Activated naive CD4-positive, alpha-beta T cell treated with anti-CD3 and anti-CD28 coated beads for 36 hours (primary cell): Measurements from ENCODE around the gene KCNQ1OT1. TPM values are rescaled to one million over a fixed set of nuclear protein-coding genes. Genes with fewer than 3 reads are reported as not detected.

Source experiments
- CTCF ChIA-PET: fragments of 350-600 bp; sonication (Branson Sonifier 250); formaldehyde crosslinking; loops from one replicate; lab custom pipeline; 2021; ENCODE audit warnings: antibody characterized with exemption; lab: Charles Lee
- DNase-seq: peaks from one replicate; pipeline ENCODE4 v3.0.0-alpha.2; 2020
- H3K27ac Mint-ChIP-seq: one replicate; pipeline ENCODE4 v1.8.0; 2021; ENCODE audit warnings: mild to moderate bottlenecking, mixed read lengths
- H3K27me3 Mint-ChIP-seq: one replicate; pipeline ENCODE4 v1.8.0; 2021; ENCODE audit warnings: low read depth, mixed read lengths
- H3K36me3 Mint-ChIP-seq: one replicate; pipeline ENCODE4 v1.8.0; 2021; ENCODE audit warnings: low read depth, mixed read lengths
- H3K4me1 Mint-ChIP-seq: one replicate; pipeline ENCODE4 v1.8.0; 2021; ENCODE audit warnings: low read depth, mixed read lengths
- H3K4me3 Mint-ChIP-seq: one replicate; pipeline ENCODE4 v1.8.0; 2021; ENCODE audit warnings: mild to moderate bottlenecking, moderate library complexity, mixed read lengths
- H3K9me3 Mint-ChIP-seq: one replicate; pipeline ENCODE4 v1.8.0; 2021; ENCODE audit warnings: mixed read lengths
- intact Hi-C: fragments of 100-400 bp; cut with micrococcal nuclease; formaldehyde crosslinking; loops from one replicate; pipeline ENCODE4 v1.15.1; 2023
- total RNA-seq, 2 experiments: library from RNA; stranded (reverse); gene quantifications; one replicate each; pipeline ENCODE4 v1.2.3, GENCODE V29; 2021

KCNQ1OT1 gene
- total RNA-seq, 2 experiments from 2014 or later = 0.17 to 0.20 TPM

GRCh38 chr11:2691355-2691761 lies 8.4 kb downstream of the KCNQ1OT1 start:
- CTCF ChIA-PET = interaction anchor here (0.6 kb wide), 1 partner anchor 917 kb away, joined by 3 read pairs; no protein-coding TSS in a partner anchor
- Mint-ChIP-seq H3K4me3 (no peak overlapping the region), H3K4me1 (no peaks in the 10 kb centered on the region), H3K9me3 (no peaks in the 10 kb centered on the region), H3K36me3 (no peaks in the 10 kb centered on the region), H3K27me3 (no peaks in the 10 kb centered on the region), H3K27ac (no peak overlapping the region)
- no peak for DNase-seq
- intact Hi-C loops = loop anchor here (10.0 kb wide), 1 partner anchor 247 kb away; the partner anchor contains the start of genes KCNQ1 and TRPM5

GRCh38 chr11:2690596-2691354 lies 9.0 kb downstream of the KCNQ1OT1 start:
- no peaks in the 10 kb centered on the region for H3K36me3 Mint-ChIP-seq
- intact Hi-C loops = loop anchor here (10.0 kb wide), 1 partner anchor 246 kb away; the partner anchor contains the start of genes KCNQ1 and TRPM5
- H3K4me1 Mint-ChIP-seq = no peaks in the 10 kb centered on the region
- no peak overlapping the region for H3K4me3 Mint-ChIP-seq
- CTCF ChIA-PET = interaction anchor here (0.6 kb wide), 1 partner anchor 918 kb away, joined by 3 read pairs; no protein-coding TSS in a partner anchor
- DNase-seq = no peak
- H3K27me3 Mint-ChIP-seq = no peaks in the 10 kb centered on the region
- no peaks in the 10 kb centered on the region for H3K9me3 Mint-ChIP-seq
- H3K27ac Mint-ChIP-seq = no peak overlapping the region

GRCh38 chr11:2689651-2690575 lies 9.9 kb downstream of the KCNQ1OT1 start:
- H3K4me3 Mint-ChIP-seq = no peak overlapping the region
- H3K9me3 Mint-ChIP-seq = no peaks in the 10 kb centered on the region
- CTCF ChIA-PET = no interaction called here
- intact Hi-C loops = loop anchor here (10.0 kb wide), 1 partner anchor 245 kb away; the partner anchor contains the start of genes KCNQ1 and TRPM5
- H3K36me3 Mint-ChIP-seq = no peaks in the 10 kb centered on the region
- H3K4me1 Mint-ChIP-seq = no peaks in the 10 kb centered on the region
- no peaks in the 10 kb centered on the region for H3K27me3 Mint-ChIP-seq
- DNase-seq = no peak
- H3K27ac Mint-ChIP-seq = no peak overlapping the region

GRCh38 chr11:2688381-2689231 lies 11.2 kb downstream of the KCNQ1OT1 start:
- Mint-ChIP-seq H3K4me3 (no peak overlapping the region), H3K36me3 (no peaks in the 10 kb centered on the region), H3K27me3 (no peaks in the 10 kb centered on the region), H3K27ac (no peak overlapping the region), H3K9me3 (no peaks in the 10 kb centered on the region), H3K4me1 (no peaks in the 10 kb centered on the region)
- intact Hi-C loops = no loop called here
- CTCF ChIA-PET = no interaction called here
- DNase-seq = no peak

GRCh38 chr11:2687782-2688191 lies 12.0 kb downstream of the KCNQ1OT1 start:
- CTCF ChIA-PET = no interaction called here
- H3K27ac Mint-ChIP-seq = no peak overlapping the region
- intact Hi-C loops = no loop called here

GRCh38 chr11:2687223-2687530 lies 12.6 kb downstream of the KCNQ1OT1 start:
- intact Hi-C loops = no loop called here
- no peaks in the 10 kb centered on the region for H3K27me3 Mint-ChIP-seq
- H3K27ac Mint-ChIP-seq = no peak overlapping the region
- H3K4me3 Mint-ChIP-seq = no peak overlapping the region
- no peak for DNase-seq
- no peaks in the 10 kb centered on the region for H3K4me1 Mint-ChIP-seq
- CTCF ChIA-PET = no interaction called here
- H3K36me3 Mint-ChIP-seq = no peaks in the 10 kb centered on the region
- no peaks in the 10 kb centered on the region for H3K9me3 Mint-ChIP-seq

More at GRCh38 chr11:2687782-2688191, 12.0 kb downstream of the KCNQ1OT1 start:
- no peak overlapping the region for H3K4me3 Mint-ChIP-seq
- no peaks in the 10 kb centered on the region for H3K4me1 Mint-ChIP-seq
- no peak for DNase-seq
- no peaks in the 10 kb centered on the region for H3K36me3 Mint-ChIP-seq
- no peaks in the 10 kb centered on the region for H3K27me3 Mint-ChIP-seq
- no peaks in the 10 kb centered on the region for H3K9me3 Mint-ChIP-seq

GRCh38 chr11:2686360-2687222 lies 13.2 kb downstream of the KCNQ1OT1 start:
- CTCF ChIA-PET = no interaction called here
- intact Hi-C loops = no loop called here
- DNase-seq = no peak
- H3K27me3 Mint-ChIP-seq = no peaks in the 10 kb centered on the region
- no peak overlapping the region for H3K4me3 Mint-ChIP-seq
- H3K36me3 Mint-ChIP-seq = no peaks in the 10 kb centered on the region
- H3K9me3 Mint-ChIP-seq = no peaks in the 10 kb centered on the region
- H3K27ac Mint-ChIP-seq = no peak overlapping the region
- peaks cover 2% of the 10 kb centered on the region for H3K4me1 Mint-ChIP-seq

- no peak for DNase-seq
- H3K9me3 Mint-ChIP-seq = no peaks in the 10 kb centered on the region
- peaks cover 3% of the 10 kb centered on the region for H3K4me1 Mint-ChIP-seq
- intact Hi-C loops = no loop called here
- H3K36me3 Mint-ChIP-seq = no peaks in the 10 kb centered on the region
- no peaks in the 10 kb centered on the region for H3K27me3 Mint-ChIP-seq
- CTCF ChIA-PET = no interaction called here
- no peak overlapping the region for H3K27ac Mint-ChIP-seq
- no peak overlapping the region for H3K4me3 Mint-ChIP-seq
These were observed 14.0 kb downstream of the KCNQ1OT1 start for GRCh38 chr11:2685566-2686359.

- no peak overlapping the region for H3K27ac Mint-ChIP-seq
- peaks cover 3% of the 10 kb centered on the region for H3K4me1 Mint-ChIP-seq
- intact Hi-C loops = no loop called here
- CTCF ChIA-PET = no interaction called here
- no peaks in the 10 kb centered on the region for H3K36me3 Mint-ChIP-seq
- no peak for DNase-seq
- no peaks in the 10 kb centered on the region for H3K9me3 Mint-ChIP-seq
- no peak overlapping the region for H3K4me3 Mint-ChIP-seq
- no peaks in the 10 kb centered on the region for H3K27me3 Mint-ChIP-seq
These were observed 14.7 kb downstream of the KCNQ1OT1 start for GRCh38 chr11:2685051-2685450.

GRCh38 chr11:2684581-2684980 lies 15.2 kb downstream of the KCNQ1OT1 start:
- no peaks in the 10 kb centered on the region for H3K27me3 Mint-ChIP-seq
- no peak overlapping the region for H3K27ac Mint-ChIP-seq
- H3K36me3 Mint-ChIP-seq = no peaks in the 10 kb centered on the region
- DNase-seq = no peak
- H3K9me3 Mint-ChIP-seq = no peaks in the 10 kb centered on the region
- CTCF ChIA-PET = no interaction called here
- intact Hi-C loops = no loop called here
- H3K4me3 Mint-ChIP-seq = no peak overlapping the region
- H3K4me1 Mint-ChIP-seq = peaks cover 3% of the 10 kb centered on the region

GRCh38 chr11:2683806-2684205 lies 16.0 kb downstream of the KCNQ1OT1 start:
- Mint-ChIP-seq H3K36me3 (no peaks in the 10 kb centered on the region), H3K27ac (peak overlapping the region; percentile 12), H3K9me3 (no peaks in the 10 kb centered on the region), H3K4me3 (no peak overlapping the region), H3K27me3 (no peaks in the 10 kb centered on the region), H3K4me1 (peaks cover 7% of the 10 kb centered on the region)
- no peak for DNase-seq
- intact Hi-C loops = no loop called here
- CTCF ChIA-PET = interaction anchor here (1.2 kb wide), 1 partner anchor 11 kb away, joined by 5 read pairs; no protein-coding TSS in a partner anchor
